GM13977 (cell line): Measurements from ENCODE around the gene TFR2.

Experiments
- DNase-seq: peaks from one replicate; pipeline ENCODE4 v3.0.0; 2012; ENCODE audit warnings: low spot score
- in situ Hi-C: fragments of 300-500 bp; cut with MboI; formaldehyde crosslinking; loops from one replicate; pipeline ENCODE4 v1.12.0; 2022; ENCODE audit warnings: low sequenced_read_pairs, low pct_unique_long_range_greater_than_20kb, mixed read lengths, inconsistent platforms; ENCODE audit not compliant: unreplicated experiment
- TF ChIP-seq, protein P1 (sequence below): IDR thresholded peaks from 2 replicates; pipeline ENCODE4 v1.5.1; 2012; ENCODE audit warnings: mild to moderate bottlenecking, control low read depth; ENCODE audit not compliant: insufficient read depth; ENCODE audit errors: extremely low read depth, missing control alignments

TFR2 gene

GRCh38 chr7:100678291-100678984 lies 37.1 kb upstream of the TFR2 start:
- in situ Hi-C loops = no loop called here
- TF ChIP-seq, protein P1, sequence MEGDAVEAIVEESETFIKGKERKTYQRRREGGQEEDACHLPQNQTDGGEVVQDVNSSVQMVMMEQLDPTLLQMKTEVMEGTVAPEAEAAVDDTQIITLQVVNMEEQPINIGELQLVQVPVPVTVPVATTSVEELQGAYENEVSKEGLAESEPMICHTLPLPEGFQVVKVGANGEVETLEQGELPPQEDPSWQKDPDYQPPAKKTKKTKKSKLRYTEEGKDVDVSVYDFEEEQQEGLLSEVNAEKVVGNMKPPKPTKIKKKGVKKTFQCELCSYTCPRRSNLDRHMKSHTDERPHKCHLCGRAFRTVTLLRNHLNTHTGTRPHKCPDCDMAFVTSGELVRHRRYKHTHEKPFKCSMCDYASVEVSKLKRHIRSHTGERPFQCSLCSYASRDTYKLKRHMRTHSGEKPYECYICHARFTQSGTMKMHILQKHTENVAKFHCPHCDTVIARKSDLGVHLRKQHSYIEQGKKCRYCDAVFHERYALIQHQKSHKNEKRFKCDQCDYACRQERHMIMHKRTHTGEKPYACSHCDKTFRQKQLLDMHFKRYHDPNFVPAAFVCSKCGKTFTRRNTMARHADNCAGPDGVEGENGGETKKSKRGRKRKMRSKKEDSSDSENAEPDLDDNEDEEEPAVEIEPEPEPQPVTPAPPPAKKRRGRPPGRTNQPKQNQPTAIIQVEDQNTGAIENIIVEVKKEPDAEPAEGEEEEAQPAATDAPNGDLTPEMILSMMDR = no peak
- DNase-seq = peak; percentile 28

GRCh38 chr7:100677308-100678267 lies 36.2 kb upstream of the TFR2 start:
- TF ChIP-seq, protein P1 = no peak
- in situ Hi-C loops = no loop called here
- peak; percentile 21 for DNase-seq

GRCh38 chr7:100676501-100677306 lies 35.4 kb upstream of the TFR2 start:
- in situ Hi-C loops = no loop called here
- no peak for DNase-seq
- TF ChIP-seq, protein P1 = no peak

GRCh38 chr7:100675581-100676350 lies 34.4 kb upstream of the TFR2 start:
- TF ChIP-seq, protein P1 = no peak
- peak; percentile 89 for DNase-seq
- in situ Hi-C loops = no loop called here

DNA sequence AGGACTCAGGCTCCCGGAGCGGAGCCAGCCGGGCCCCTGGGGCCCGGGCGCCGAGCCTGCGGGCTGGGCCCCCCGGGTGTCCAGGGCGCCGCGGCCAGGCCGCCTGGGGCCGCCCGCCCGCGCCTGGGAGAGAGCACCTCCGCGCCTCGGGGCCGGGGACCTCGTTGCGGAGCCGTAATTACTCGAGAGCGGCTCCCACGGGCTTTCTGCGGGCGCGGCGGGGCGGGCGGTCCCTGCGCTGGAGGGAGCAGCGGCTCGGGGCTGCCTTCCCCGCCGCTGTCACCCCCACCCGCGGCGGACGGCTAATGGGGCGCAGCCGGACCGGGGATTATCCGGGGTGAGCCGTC lies 33.7 kb upstream of the TFR2 start:
- DNase-seq = peak; percentile 40
- TF ChIP-seq, protein P1 = no peak
- in situ Hi-C loops = no loop called here
